Natural killer cell (primary cell): ENCODE results near the gene PPARG. TPM values are rescaled to one million over a fixed set of nuclear protein-coding genes. Genes with fewer than 3 reads are reported as not detected.

Source experiments
- ATAC-seq, 3 donors: fragments of 150-1000 bp in 2 of 3; fragments of 200-7000 bp in 1 of 3; cut with Tn5 transposase; 1 replicate in 1 of 3; 2 replicates in 2 of 3; pipeline ENCODE4 v1.10.0; 2021; ENCODE audit warnings: mild to moderate bottlenecking in 2 of 3, moderate library complexity in 2 of 3
- DNase-seq, 2 donors: peaks; one replicate each; pipeline versions ENCODE4 v3.0.0 to v3.0.0-alpha.2; 2013 to 2021; ENCODE audit warnings: mixed read lengths in 1 of 2
- H3K27ac ChIP-seq: one replicate; pipeline ENCODE4 v1.5.1; 2013; ENCODE audit warnings: mild to moderate bottlenecking, low read length
- H3K27me3 ChIP-seq: one replicate; pipeline ENCODE4 v1.6.1; 2013; ENCODE audit warnings: low read length; ENCODE audit not compliant: control insufficient read depth, insufficient read depth
- H3K36me3 ChIP-seq: one replicate; pipeline ENCODE4 v1.6.1; 2013; ENCODE audit warnings: low read length; ENCODE audit not compliant: control insufficient read depth, insufficient read depth
- H3K4me1 ChIP-seq: one replicate; pipeline ENCODE4 v1.6.1; 2013; ENCODE audit warnings: low read length; ENCODE audit not compliant: control insufficient read depth, insufficient read depth
- H3K4me3 ChIP-seq: one replicate; pipeline ENCODE4 v1.5.1; 2013; ENCODE audit warnings: low read length
- H3K9me3 ChIP-seq: one replicate; pipeline ENCODE4 v1.6.1; 2013; ENCODE audit warnings: low read length; ENCODE audit not compliant: control insufficient read depth, insufficient read depth
- H3K27ac Mint-ChIP-seq, 2 donors: one replicate each; pipeline ENCODE4 v1.8.0; 2022; ENCODE audit warnings: mild to moderate bottlenecking in 2 of 2, mixed read lengths in 2 of 2, moderate library complexity in 1 of 2
- H3K27me3 Mint-ChIP-seq, 2 donors: one replicate each; pipeline ENCODE4 v1.8.0; 2022; ENCODE audit warnings: low read depth in 2 of 2, mixed read lengths in 2 of 2
- H3K36me3 Mint-ChIP-seq: one replicate; pipeline ENCODE4 v1.8.0; 2022; ENCODE audit warnings: mixed read lengths
- H3K4me1 Mint-ChIP-seq, 2 donors: one replicate each; pipeline ENCODE4 v1.8.0; 2022; ENCODE audit warnings: mixed read lengths in 2 of 2
- H3K4me3 Mint-ChIP-seq: one replicate; pipeline ENCODE4 v1.8.0; 2022; ENCODE audit warnings: mild to moderate bottlenecking, moderate library complexity, mixed read lengths
- H3K9me3 Mint-ChIP-seq, 2 donors: one replicate each; pipeline ENCODE4 v1.8.0; 2022; ENCODE audit warnings: mixed read lengths in 2 of 2
- WGBS: methylation state at CpG from one replicate; pipeline ENCODE4 v1.1.7; 2013; ENCODE audit warnings: missing lambda C conversion rate; ENCODE audit not compliant: insufficient coverage; 5-methylcytosine and 5-hydroxymethylcytosine counted together
- intact Hi-C: fragments of 100-400 bp; cut with micrococcal nuclease; formaldehyde crosslinking; loops from one replicate; pipeline ENCODE4 v1.14.2; 2022
- total RNA-seq, 4 donors: library from RNA; stranded (reverse); fragments of 120-200 nt in 1 of 4; gene quantifications; one replicate each; pipeline versions ENCODE4 v1.2.3 to v1.2.4, GENCODE V29; 2013 to 2022
- TF ChIP-seq, protein P1 (sequence below): fragments of 200-600 bp; IDR thresholded peaks from one replicate; pipeline ENCODE4 v1.8.0; 2022; ENCODE audit warnings: antibody characterized with exemption

The PPARG gene
- total RNA-seq, 3 donors from 2014 or later (not counting 1 experiment from before 2014, with no cell fraction given) = 0.21 TPM; not detected in 2

DNA sequence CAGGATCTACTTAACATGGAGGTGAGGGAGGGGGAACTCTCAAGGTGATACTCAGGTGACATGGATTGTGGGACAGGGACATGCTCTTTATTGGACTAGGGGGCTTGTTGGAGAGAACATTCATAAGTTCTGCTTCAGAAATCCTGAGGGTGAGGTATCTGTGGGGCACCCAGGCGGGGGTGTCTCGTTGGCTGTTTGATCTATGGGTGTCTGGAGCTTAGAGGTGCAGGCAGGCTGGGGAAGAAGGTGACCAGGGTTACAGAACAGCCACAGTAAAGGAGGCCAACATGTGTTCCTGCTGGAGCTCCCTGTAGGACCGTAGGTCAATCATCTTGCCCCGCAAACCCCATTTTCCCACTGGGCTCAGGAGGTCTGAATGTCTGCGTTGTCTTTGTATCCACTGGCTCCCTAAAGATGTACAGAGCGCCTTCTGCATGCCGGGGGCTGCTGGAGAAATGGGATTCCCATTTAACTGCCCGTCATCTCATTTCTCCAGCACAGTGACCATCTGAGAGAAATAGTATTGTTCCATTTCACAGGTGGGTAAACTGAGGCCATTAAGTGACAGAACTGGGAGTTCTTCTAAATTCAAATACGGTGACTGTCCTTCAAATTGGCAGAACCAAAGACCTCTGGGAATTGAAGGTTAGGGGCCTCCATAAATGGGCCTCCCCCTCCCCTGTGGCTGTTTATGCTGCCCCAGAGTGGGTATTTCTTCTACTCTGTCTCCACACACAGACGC lies 155.1 kb downstream of the PPARG start:
- ATAC-seq (no peak), DNase-seq (no peak)
- Histone ChIP-seq H3K27me3 (no peaks in the 10 kb centered on the region), H3K27ac (no peak overlapping the region), H3K4me1 (no peaks in the 10 kb centered on the region), H3K9me3 (no peaks in the 10 kb centered on the region), H3K4me3 (no peak overlapping the region), H3K36me3 (no peaks in the 10 kb centered on the region)
- WGBS = 93% methylated on average over 10 of the region's 10 CpGs
- intact Hi-C loops = no loop called here
- H3K4me3 Mint-ChIP-seq = no peak overlapping the region
- no peaks in the 10 kb centered on the region for H3K4me1 Mint-ChIP-seq
- TF ChIP-seq, protein P1, sequence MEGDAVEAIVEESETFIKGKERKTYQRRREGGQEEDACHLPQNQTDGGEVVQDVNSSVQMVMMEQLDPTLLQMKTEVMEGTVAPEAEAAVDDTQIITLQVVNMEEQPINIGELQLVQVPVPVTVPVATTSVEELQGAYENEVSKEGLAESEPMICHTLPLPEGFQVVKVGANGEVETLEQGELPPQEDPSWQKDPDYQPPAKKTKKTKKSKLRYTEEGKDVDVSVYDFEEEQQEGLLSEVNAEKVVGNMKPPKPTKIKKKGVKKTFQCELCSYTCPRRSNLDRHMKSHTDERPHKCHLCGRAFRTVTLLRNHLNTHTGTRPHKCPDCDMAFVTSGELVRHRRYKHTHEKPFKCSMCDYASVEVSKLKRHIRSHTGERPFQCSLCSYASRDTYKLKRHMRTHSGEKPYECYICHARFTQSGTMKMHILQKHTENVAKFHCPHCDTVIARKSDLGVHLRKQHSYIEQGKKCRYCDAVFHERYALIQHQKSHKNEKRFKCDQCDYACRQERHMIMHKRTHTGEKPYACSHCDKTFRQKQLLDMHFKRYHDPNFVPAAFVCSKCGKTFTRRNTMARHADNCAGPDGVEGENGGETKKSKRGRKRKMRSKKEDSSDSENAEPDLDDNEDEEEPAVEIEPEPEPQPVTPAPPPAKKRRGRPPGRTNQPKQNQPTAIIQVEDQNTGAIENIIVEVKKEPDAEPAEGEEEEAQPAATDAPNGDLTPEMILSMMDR = no peak
- H3K36me3 Mint-ChIP-seq = no peaks in the 10 kb centered on the region
- no peak overlapping the region for H3K27ac Mint-ChIP-seq
- H3K27me3 Mint-ChIP-seq = peaks cover 0 to 6% of the 10 kb centered on the region in 2 donors
- no peaks in the 10 kb centered on the region for H3K9me3 Mint-ChIP-seq

DNA sequence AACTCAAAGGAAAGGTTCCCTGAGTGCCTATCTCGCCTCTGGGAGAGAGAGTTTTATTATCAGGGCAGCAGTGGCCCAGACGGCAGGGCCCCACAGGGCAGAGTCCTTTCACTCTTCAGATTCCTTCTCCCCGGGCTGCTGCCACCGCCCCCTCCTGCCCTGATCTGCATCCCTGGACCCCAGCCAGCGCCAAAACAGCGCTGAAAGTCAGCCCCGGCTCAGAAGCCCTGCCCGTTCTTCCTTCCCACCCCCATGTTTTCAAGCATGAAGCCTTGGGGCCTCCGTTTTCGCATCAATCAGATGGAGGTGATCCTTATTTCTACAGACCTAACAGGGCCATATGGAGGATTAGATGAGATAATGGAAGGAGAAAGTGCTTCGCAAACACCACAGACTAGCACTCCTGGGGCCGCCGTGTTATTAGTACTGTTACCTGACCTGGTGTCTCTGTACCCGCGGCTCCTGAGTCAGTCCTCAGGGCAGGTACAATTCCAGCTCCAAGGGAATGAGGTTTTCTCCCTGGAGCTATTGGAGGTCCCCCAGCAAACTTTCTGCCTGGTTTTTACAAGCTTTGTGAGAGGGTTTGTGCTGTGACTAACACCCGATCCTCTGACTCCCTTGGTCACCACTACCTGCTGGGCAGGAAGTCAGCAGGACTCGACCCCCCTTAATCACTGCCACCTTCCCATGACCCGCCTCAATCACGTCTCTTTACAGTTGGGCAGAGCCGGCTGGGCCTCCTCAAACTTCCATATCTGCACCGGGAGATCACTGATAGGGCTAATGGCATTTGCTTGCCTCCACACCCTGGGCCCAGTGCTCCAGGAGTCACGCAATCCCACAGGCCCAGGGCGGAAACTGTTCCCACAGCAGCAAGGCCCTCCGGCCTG lies 156.0 kb downstream of the PPARG start:
- H3K4me3 ChIP-seq = no peak overlapping the region
- H3K27me3 Mint-ChIP-seq = peaks cover 0 to 6% of the 10 kb centered on the region in 2 donors
- H3K27ac Mint-ChIP-seq = no peak overlapping the region
- H3K27me3 ChIP-seq = no peaks in the 10 kb centered on the region
- H3K4me1 Mint-ChIP-seq = no peaks in the 10 kb centered on the region
- H3K27ac ChIP-seq = no peak overlapping the region
- no peaks in the 10 kb centered on the region for H3K9me3 Mint-ChIP-seq
- intact Hi-C loops = no loop called here
- H3K36me3 Mint-ChIP-seq = no peaks in the 10 kb centered on the region
- TF ChIP-seq, protein P1 = no peak
- H3K9me3 ChIP-seq = no peaks in the 10 kb centered on the region
- 78% methylated on average over 22 of the region's 24 CpGs for WGBS
- H3K36me3 ChIP-seq = no peaks in the 10 kb centered on the region
- no peak for ATAC-seq
- no peak for DNase-seq
- H3K4me3 Mint-ChIP-seq = no peak overlapping the region
- H3K4me1 ChIP-seq = no peaks in the 10 kb centered on the region

DNA sequence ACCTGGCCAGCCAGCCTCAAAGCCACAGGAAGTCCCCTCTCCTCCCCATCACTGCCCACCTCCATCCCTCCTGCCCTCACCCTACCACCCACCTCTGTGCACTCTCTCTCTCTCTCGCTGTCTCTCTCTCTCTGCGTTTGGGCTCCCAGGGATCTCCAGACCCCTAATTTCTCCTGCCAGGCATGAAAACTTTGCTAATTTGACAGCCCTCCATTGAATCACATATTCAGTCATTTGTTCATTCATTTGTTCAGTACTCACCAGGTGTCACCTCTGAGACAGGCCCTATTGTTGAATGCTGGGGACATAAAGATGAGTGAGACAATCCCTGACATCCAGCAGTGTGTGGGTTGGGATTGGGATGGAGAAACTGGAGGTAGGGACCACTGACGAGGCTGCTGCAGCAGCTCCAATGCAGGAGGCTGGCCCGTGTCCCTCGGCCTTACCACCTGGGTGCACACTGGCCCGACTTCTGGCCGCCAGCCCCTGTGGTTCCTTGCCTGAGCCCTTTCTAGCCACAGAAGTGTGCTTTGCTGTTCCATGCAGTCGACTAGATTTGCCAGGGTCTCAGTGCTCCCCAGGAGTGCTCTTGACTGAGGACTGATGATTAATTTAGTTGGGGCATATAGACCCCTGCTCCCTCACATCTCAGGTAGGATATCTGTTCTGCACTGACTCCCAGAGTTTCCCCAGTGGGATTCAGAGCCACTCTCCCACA lies 156.8 kb downstream of the PPARG start:
- H3K9me3 ChIP-seq = no peaks in the 10 kb centered on the region
- H3K4me1 ChIP-seq = no peaks in the 10 kb centered on the region
- H3K36me3 ChIP-seq = no peaks in the 10 kb centered on the region
- H3K27me3 Mint-ChIP-seq = peaks cover 0 to 6% of the 10 kb centered on the region in 2 donors
- no peak overlapping the region for H3K27ac Mint-ChIP-seq
- TF ChIP-seq, protein P1 = no peak
- 89% methylated on average over 8 of the region's 8 CpGs for WGBS
- H3K4me1 Mint-ChIP-seq = no peaks in the 10 kb centered on the region
- no peak overlapping the region for H3K4me3 ChIP-seq
- no peak for DNase-seq
- no peaks in the 10 kb centered on the region for H3K9me3 Mint-ChIP-seq
- intact Hi-C loops = no loop called here
- no peak for ATAC-seq
- H3K27me3 ChIP-seq = no peaks in the 10 kb centered on the region
- no peak overlapping the region for H3K4me3 Mint-ChIP-seq
- H3K36me3 Mint-ChIP-seq = no peaks in the 10 kb centered on the region
- no peak overlapping the region for H3K27ac ChIP-seq
